ENCODE measurements around the gene BMP6.

GRCh38 chr6:7794509-7794908, 68.6 kb downstream of the BMP6 start:
- TF ChIP-seq CTCF (IDR thresholded peaks at IDR 0.05) (no peak), POLR2AphosphoS5 (IDR thresholded peaks at IDR 0.05) (no peak), POLR2A (IDR thresholded peaks at IDR 0.05) (no peak)
